Left lobe of liver (tissue), 2 donors: ENCODE data around the gene MGLL. TPM values are rescaled to one million over a fixed set of nuclear protein-coding genes. Genes with fewer than 3 reads are reported as not detected.
A peak's percentile ranks its signal among the peaks of the same experiment; 100 is the strongest.

Source experiments
- ATAC-seq: fragments of 200-7000 bp; cut with Tn5 transposase; one replicate; pipeline ENCODE4 v1.9.1; 2020; ENCODE audit warnings: mild to moderate bottlenecking, moderate library complexity
- DNase-seq: peaks from one replicate; pipeline ENCODE4 v3.0.0-alpha.2; 2020; ENCODE audit warnings: low spot score
- total RNA-seq: library from RNA; stranded (reverse); gene quantifications from one replicate; pipeline ENCODE4 v1.2.1, GENCODE V29; 2021
- donor health status: DM: no; HTN: no; CAD: no; lungs with moderate emphysema.
- donor health status: DM: no; HTN: yes; CAD: no.

MGLL gene
- 139 TPM for total RNA-seq

DNA sequence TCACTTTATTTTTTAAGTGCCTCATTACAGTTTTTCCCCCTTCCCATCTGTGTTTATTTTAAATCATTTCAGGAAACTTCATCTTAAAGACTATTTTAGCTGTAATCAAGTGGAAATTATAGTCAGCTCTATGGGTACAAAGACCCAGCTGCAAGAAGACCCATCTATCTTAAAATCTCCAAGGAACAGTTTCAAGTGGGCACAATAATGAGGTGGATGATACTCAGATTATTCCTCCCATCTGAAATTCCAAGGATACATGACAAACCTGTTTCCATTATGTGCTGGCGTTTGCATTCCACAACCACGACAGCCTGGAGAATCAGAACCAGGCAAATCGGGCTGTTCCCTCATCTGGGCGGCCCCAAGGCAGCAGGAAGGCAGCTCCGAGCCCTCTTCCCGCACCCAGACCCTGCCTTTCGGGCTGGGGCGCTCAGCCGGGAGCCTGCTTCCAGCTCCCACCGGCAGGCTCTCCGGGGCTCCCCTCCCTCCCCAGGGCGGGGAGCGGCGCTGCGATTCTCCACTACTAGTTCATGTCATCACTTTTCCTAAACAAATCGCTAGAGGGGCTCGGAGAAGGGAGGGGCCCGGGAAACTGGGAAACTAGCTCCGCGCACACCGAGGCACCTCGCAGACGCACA lies at the start of gene MGLL:
MGLL (minus strand) TSS at position 475 of the 641 bp plus-strand sequence; CDS start at position 278, 197 bp downstream.
- DNase-seq (peak; percentile 56), ATAC-seq (peak; percentile 28)

DNA sequence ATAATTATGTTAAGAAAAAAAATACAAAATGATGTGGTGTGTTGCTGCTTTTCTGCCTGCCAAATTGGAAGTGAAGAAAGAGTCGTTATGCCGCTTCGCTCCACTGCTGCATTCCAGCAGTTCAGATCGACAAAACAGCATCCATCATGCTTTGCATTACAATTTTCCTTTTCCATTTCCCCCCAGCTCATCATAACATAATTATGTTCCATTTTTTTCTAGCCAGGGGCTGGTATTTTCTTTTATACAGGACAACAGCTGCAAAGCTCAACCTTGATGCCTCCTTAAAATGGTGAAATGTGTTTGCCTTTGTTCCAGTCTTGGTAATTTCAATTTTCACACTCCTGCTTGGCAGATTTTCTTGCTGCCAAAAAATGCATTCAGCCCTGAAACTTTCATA lies 47.8 kb upstream of the MGLL start:
- ATAC-seq: no peak
- DNase-seq: no peak

DNA sequence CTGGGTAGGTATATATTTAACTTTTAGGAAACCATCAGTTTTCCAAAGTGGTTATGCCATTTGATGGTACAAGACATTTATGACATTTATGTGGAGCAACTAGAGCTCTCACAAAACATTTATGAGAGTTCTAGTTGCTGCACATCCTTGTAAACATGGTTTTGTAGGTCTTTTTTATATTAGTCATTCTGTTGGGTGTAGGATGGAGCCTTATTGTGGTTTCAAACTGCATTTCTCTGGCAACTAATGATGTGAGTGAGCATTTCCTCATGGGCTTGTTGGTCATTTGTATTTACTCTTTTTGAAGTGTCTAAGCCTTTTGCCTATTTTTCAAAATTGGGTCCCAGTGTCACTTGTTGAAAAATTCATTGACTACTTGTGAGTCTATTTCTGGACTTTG lies 45.7 kb upstream of the MGLL start:
- DNase-seq: no peak
- no peak for ATAC-seq

DNA sequence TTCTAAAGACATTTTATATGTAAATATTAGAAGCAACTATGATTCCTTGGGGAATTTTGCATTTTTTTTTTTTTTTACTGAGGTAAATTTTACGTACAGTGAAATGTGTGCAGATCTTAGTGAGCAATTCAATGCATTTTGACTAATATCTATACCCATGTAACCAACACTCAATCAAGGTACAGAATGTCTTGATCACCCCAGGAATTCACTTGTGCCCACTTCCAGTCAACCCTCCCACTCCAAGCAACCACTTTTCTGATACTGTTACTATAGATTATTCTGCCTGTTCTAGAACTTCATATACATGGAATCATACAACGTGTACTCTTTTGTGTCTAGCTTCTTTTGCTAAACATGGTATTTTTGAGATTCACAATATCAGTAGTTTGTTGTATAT lies 45.1 kb upstream of the MGLL start:
- DNase-seq: no peak
- no peak for ATAC-seq

DNA sequence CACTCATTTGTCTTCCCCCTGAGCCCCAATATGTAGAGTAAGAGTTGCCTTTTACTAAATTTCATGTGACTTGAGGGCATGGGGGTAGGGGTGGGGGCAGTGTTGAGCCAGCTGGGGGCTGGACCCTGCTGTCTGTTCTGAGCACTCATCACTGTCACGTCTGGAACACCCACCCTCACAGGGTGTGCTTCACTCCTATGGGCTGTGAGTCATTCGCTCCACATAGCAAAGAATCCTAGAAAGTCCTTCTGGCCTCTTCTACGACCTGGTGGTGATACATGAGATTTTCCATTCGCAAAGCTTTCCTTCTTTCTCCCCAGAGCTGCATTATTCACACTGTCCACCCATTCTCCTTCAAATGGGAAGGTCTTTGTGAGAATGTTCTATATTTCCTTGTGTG lies 43.6 kb upstream of the MGLL start:
- DNase-seq (no peak), ATAC-seq (no peak)

DNA sequence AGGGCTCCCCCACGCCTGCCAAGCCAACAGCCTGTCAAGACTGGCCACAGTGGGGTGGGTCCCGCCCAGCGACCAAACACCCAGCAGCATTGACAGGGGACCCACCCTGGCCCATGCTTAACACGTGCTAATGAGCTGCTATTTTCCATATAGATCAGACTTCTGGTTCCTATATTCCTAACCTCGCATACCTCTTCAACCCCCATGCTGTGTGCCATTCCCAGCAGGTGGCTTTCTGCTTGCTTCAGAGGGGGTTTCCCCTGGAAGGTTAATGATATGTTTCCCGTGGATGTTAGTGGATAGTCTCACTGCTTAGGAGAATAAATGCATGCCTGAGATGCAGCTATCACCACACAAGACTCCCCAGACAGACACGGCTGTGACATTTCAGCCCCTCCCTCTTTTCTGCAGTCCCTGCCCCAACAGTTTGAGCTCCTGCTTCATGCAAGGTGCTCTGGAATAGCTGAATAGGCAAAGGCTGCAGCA lies 37.9 kb upstream of the MGLL start:
- no peak for DNase-seq

DNA sequence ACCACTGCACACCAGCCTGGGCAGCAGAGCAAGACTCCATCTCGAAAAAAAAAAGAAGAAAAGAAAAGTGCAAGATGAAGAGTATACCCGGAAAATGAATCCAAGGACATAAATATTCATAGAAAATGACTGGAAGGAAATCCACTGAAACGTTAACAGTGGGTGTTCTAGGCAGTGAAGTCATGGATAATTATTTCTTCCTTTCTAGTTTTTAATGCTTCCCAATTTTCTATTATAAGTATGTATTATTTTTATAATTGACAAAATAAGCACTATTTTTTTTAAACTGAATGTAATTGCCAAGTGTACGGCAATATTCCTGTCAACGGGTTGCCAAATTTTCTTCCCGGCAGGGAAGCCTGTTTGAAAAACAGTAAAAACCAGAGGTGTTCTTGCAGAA lies 37.4 kb upstream of the MGLL start:
- DNase-seq (no peak), ATAC-seq (no peak)

More for the DNA sequence above, 37.9 kb upstream of the MGLL start:
- no peak for ATAC-seq

DNA sequence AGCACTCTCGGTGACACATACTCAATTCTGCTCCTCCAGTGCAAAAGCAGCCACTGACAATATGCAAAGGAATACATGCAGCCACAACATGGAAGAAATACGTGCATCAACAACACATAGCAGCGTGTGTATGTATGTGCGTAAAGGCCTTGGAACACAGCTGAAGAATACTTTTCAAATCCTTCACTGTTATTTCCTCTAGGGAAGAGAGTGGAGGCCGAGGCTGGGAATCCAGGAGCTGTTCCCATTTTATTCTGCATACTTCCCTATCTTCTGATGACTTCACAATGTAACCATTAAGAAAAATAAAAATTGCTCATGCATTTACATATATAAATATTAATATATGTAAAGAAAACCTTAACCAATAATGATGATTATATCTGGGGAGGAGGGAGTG lies 36.6 kb upstream of the MGLL start:
- DNase-seq: no peak
- no peak for ATAC-seq

DNA sequence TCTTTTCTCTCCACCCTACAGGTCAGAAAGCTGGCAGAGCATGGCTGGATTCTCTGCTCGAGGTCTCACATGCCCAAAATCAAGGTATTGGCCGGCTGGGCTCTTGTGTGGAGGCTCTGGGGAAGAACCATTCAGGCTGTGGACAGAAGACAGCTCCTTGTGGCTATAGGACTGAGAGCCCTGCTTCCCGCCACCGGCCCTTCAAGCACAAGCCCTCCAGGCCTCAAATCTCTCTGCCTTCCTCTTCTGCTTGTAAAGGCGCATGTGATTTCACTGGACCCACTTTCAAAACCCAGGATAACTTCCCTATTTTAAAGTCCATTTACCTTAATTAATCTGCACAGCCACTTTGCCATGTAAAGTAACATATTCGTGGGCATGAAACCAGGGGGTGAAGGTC lies 36.2 kb upstream of the MGLL start:
- DNase-seq (no peak), ATAC-seq (no peak)

DNA sequence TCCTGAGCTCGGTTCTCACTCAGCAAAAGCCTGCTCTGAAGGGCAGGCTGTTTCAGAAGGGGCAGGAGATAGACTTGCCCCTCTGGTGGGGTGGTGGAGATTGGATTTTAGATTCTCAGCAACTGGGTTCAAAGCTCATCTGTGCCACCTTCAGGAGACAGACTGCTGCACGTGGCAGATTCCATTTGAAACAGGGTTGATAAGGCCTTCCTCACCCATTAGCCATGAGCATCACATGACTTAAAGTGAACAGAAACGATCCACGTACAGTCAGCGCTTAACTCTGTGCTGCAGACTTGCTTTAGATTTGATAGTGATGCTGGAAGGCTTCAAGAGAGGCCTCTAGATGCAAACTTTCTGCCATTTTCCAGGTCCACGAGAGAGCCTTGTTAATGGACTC lies 35.0 kb upstream of the MGLL start:
- no peak for DNase-seq
- ATAC-seq: peak; percentile 39

DNA sequence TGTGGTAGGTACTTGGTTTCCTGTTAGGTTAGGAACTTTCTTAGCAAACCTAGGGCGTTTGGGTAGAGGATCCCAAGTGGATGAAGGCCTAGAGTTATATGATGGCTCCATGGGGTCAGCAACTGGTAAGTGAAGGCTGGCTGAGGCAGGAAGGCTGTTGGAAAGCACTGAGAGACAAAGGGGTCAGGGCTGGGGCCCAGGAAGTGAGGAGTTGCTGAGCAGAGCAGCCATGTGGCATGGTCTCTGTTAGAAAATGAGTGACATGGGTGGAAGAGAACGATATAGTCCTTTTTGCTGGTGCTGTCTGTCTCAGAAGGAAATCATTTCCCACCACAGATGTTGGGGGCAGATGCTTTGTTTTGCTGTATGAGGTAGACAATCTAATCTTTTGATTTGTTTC lies 34.5 kb upstream of the MGLL start:
- DNase-seq (no peak), ATAC-seq (no peak)

DNA sequence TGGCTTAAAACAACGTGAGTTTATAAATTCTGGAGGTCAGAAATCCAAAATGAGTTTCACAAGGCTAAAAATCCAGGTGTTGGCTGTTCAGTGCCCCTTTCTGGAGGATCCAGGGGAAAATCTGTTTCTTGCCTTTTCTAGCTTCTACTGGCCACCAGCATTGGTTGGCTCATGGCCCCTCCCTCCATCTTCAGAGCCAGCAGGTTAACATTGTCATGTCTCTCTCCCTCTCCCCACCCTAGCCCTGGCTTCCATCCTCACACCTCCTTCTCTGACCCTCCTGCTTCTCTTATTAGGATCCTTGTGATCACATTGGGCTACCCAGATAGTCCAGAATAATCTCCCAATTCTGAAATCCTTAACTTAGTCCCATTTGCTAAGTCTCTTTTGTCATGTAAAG lies 32.9 kb upstream of the MGLL start:
- DNase-seq (no peak), ATAC-seq (no peak)

DNA sequence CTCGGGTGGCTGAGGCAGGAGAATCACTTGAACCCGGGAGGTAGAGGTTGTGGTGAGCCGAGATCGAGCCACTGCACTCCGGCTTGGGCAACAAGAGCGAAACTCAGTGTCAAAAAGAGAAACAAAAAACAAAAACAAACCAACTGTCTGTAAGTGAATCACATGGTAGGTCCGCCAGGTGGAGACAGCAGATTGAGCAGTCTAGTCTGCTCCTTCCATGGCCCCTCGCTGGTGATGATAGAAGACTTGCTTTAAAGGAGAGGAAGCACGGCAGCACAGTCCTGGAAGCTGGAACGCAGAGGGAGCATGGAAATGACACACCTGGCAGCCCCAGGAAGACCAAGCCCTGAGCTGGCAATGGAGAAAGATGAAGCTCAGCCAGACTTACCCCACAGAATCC lies 31.4 kb upstream of the MGLL start:
- no peak for ATAC-seq

DNA sequence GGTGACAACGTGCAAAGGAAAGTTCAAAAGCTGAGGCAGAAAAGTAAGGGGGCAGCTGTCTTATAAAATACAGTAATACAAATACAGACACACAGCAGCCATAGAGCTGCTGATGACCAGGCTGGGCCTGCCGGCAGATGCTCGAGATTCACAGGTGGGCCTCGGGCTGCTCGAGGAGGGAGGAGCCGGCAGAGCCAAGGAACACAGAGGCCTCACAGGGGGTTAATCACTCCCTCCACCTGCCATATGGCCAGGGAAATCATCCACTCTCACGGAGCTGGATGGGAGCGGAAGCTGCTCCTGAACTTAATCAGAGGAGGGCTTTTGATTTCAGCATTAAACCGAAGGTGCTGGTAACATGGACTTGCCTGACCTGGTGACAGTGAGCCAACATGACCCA lies 29.6 kb upstream of the MGLL start:
- no peak for DNase-seq
- ATAC-seq: no peak

More for the DNA sequence above, 31.4 kb upstream of the MGLL start:
- DNase-seq: no peak

DNA sequence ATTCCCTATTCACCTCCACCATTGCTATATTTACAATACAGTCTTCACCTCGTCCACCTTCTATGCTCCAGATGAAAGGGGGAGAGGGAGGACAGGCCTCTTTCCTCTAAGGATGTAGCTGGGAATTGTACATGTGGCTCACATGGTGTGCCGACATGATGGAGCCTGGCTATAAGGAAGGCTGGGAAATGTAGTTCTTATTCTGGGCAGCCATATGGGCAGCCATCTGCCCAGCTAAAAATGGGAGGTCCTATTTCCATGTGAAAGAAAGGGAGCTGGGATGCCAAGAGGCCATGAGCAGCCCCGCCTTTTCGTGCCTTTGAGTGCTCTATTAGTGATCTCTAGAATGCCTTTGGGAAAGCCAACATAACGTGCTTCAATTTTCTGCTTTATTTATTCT lies 27.1 kb upstream of the MGLL start:
- DNase-seq: no peak
- ATAC-seq: no peak

DNA sequence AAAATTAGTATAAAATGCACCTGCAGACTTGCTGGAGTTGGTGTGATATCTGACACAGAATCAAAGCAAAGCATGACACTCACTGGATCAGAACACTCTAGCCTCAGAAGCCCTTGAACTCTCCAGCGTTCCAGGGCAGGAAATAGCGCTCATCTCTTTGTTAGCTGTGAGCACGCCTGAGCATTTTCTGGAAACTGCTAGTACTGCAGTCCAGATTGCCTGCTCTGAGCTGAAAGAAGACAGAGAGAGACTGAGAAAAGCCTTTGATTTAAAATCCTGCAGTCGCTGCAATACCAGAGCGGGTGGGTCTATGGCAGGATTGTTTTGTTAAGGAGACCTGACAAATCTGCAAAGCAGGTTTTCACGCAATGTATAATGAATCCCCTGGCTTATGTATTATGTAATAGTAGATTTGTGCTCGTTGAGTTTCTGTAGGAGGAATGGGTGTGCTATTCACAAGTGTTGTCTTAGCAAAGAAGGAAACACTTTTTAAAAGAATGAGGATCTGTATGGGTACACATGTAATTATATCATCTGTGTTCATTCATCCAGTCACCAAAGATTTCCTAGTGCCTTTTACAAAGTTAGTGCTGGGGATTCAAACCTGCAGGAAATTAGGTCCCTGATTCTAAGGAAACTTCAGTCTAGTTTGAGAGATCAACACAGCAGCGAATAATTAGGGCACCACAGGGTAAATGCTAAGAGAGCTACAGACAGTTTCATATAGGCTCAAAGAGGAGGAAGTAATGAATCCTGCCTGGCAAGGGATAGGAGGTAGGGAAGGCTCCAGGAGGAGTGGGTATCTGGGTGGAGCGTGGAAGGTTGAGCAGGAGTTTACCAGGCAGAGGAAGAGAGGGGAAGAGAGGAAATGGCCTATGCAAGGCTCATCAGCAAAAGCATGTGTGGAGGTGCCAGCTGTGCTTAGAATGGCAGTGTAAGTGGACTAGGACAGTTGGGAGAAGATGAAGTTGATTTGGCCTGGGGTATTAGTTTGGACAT lies 26.1 kb upstream of the MGLL start:
- ATAC-seq: peak; percentile 32
- no peak for DNase-seq

DNA sequence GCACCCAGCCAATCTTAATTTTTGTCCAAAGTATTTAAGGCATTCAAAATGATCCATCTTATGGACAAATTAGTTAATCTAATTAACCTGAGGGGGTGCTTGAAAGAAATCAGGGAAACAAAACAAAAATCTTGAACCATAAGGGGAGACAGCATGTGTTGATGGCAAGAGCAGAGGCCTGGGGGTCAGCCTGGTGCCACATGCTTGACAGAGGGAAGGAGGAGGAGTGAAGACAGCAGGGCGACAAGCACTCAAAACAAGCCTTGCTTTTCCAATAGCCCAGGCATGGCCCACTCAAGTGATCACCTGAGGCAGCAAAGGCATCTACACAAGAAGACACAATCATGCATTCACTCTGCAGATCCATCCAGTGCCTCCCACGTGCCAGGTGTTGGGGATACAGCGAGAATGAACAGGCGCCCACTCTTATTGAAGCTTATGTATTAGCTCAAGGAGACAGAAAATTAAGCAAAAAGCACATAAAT lies 25.0 kb upstream of the MGLL start:
- no peak for ATAC-seq

DNA sequence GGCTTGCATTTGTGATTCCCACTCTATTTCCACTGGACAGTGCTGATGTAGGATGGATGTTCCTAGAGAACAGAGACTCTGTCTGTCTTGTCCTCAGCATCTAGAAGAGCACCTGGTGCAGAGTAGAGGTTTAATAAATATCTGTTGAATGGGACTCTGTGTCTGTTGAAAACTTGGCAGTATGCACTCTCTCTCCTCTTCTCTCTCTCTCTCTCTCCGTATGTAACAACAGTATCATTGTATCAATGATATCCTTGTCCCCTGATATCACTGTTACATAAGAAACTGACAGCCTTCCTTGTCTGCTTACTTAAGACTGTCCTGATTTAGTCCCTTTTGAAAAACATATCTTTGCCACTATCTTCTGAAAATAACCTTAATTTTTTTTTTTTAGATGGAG lies 24.3 kb upstream of the MGLL start:
- no peak for ATAC-seq
- no peak for DNase-seq

More for the DNA sequence above, 25.0 kb upstream of the MGLL start:
- DNase-seq: no peak

DNA sequence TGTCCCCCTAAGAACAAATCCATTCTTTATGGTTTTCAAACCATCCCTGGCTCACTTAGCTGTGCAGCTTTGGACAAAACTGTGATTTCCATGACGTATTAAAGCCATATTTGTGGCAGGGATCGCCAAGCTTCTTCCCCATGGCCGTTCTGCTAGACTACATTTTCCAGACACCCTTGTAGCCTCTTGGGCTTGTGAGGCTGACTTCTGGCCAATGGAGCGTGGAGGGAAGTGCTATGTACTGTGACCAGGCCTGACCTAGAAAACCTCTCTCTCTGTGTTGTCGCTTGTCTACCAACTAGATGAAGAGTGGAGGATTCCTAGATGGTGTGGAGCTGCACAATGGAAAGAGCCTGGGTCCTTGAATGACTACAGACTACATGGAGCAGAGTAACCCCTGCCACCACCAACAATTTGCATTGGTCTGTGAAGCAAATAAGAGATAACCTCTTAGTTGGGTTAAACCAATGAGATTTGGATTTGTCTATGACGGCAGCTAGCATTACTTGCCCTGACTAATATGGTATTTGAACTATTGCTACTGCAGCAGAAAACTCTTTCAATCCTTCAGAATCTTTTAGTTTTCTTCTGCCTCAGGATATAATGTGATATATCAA lies 22.1 kb upstream of the MGLL start:
- DNase-seq (no peak), ATAC-seq (no peak)

DNA sequence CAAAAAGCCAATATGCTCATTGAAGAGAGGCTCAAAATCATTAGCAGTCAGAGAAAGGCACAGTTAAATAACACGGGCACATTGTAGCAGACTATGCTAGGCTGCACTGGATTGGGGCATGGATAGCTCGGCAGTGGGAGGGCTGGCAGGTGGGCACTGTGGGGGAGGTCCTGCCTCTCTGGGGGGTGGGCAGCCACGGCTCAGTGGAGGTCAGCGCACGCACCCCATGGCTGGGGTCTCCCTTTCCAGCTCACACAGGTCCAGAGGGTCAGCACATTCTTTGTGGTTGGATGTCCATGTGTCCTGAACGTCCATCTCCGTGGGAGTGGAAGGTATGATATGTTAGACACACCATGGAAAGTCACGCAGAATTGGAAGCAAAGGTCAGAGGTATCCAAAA lies 18.4 kb upstream of the MGLL start:
- ATAC-seq: no peak
- no peak for DNase-seq

DNA sequence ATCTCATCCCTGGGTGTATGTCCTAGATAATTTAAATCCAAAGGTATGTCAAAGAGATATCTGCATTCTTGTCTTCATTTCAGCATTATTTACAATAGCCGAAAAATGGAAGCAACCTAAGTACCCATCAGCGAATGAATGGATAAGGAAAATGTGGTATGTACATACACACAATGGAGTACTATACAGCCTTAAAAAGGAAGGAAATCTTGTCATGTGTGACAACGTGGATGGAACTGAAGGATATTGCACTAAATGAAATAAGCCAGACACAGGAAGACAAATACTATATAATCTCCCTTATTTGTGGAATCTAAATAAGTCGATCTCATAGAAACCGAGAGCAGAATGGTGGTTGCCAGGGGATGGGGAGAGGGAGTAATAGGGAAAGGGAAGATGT lies 16.8 kb upstream of the MGLL start:
- ATAC-seq (no peak), DNase-seq (no peak)
